MCF 10A (cell line): Measurements from ENCODE around the gene SH3BGRL. TPM values are rescaled to one million over a fixed set of nuclear protein-coding genes. Genes with fewer than 3 reads are reported as not detected.

ENCODE experiments used
- BruUV-seq: library from RNA; stranded (reverse); fragments of 400-500 nt; replicated peaks from 2 replicates; lab custom pipeline; 2021; lab: Mats Ljungman, UMichigan
- CTCF ChIA-PET: fragments of 300-600 bp; sonication (Branson Sonifier 250); formaldehyde crosslinking; extraction: SDS; loops from one replicate; lab custom pipeline; 2021; ENCODE audit warnings: antibody characterized with exemption, inconsistent platforms; lab: Yijun Ruan, JAX
- POLR2A ChIA-PET: fragments of 300-600, 350-650 bp; sonication (Branson Sonifier 250); formaldehyde crosslinking; extraction: SDS; loops from one replicate; lab custom pipeline; 2020; ENCODE audit warnings: antibody characterized with exemption, inconsistent platforms; lab: Yijun Ruan, JAX
- DNase-seq: peaks from one replicate; pipeline ENCODE4 v3.0.0-alpha.2; 2018; ENCODE audit not compliant: unreplicated experiment
- H3K27ac Mint-ChIP-seq: one replicate; pipeline ENCODE4 v1.8.0; 2022; ENCODE audit warnings: mild to moderate bottlenecking, low read depth, mixed read lengths; ENCODE audit not compliant: unreplicated experiment
- H3K27me3 Mint-ChIP-seq: one replicate; pipeline ENCODE4 v1.8.0; 2022; ENCODE audit warnings: mixed read lengths; ENCODE audit not compliant: insufficient read depth, unreplicated experiment
- H3K36me3 Mint-ChIP-seq: one replicate; pipeline ENCODE4 v1.8.0; 2022; ENCODE audit warnings: mild to moderate bottlenecking, moderate library complexity, mixed read lengths; ENCODE audit not compliant: insufficient read depth, unreplicated experiment
- H3K4me1 Mint-ChIP-seq: one replicate; pipeline ENCODE4 v1.8.0; 2022; ENCODE audit warnings: mixed read lengths; ENCODE audit not compliant: insufficient read depth, unreplicated experiment
- H3K4me3 Mint-ChIP-seq: one replicate; pipeline ENCODE4 v1.8.0; 2022; ENCODE audit warnings: mild to moderate bottlenecking, moderate library complexity, mixed read lengths; ENCODE audit not compliant: unreplicated experiment
- H3K9me3 Mint-ChIP-seq: one replicate; pipeline ENCODE4 v1.8.0; 2022; ENCODE audit warnings: mixed read lengths; ENCODE audit not compliant: unreplicated experiment
- intact Hi-C: fragments of 100-400 bp; cut with micrococcal nuclease; formaldehyde crosslinking; loops from 2 replicates; pipeline ENCODE4 v1.14.1; 2022
- total RNA-seq: library from RNA; stranded (reverse); gene quantifications from 2 replicates; pipeline ENCODE4 v1.2.3, GENCODE V29; 2022
- TF ChIP-seq, protein P1 (sequence below): fragments of 200-600 bp; IDR thresholded peaks from one replicate; pipeline ENCODE4 v1.8.0; 2022; ENCODE audit warnings: antibody characterized with exemption, mild to moderate bottlenecking; ENCODE audit not compliant: unreplicated experiment

SH3BGRL gene
- total RNA-seq, 1 experiment from 2014 or later, result 53.4 TPM

DNA sequence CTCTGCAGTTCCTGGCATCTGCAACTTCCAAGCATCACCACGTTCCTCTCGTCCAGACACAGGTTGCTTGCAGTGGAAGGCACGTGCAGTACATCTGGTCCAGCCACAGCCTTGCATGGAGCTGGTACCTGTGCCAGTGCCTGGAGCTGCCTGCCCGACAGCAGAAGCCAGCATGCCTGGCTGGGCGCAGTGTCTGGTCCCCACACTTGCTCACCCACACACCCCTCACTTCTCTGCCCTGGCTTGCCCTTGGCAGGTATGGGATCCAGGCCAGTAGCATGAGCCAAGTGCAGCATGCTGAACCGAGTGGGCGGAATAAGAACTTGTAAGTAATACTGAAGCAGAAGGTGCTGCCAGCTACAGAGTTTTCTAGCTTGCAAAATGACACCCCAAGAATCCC lies 39.9 kb downstream of the SH3BGRL start:
- Mint-ChIP-seq H3K36me3 (peaks cover under 1% of the 10 kb centered on the region), H3K9me3 (peaks cover 25% of the 10 kb centered on the region), H3K4me3 (no peak overlapping the region), H3K27me3 (no peaks in the 10 kb centered on the region), H3K4me1 (no peaks in the 10 kb centered on the region), H3K27ac (no peak overlapping the region)
- POLR2A ChIA-PET, result no interaction called here
- peak; percentile 17 for DNase-seq
- CTCF ChIA-PET, result no interaction called here
- no TSS peak for BruUV-seq
- TF ChIP-seq, protein P1, sequence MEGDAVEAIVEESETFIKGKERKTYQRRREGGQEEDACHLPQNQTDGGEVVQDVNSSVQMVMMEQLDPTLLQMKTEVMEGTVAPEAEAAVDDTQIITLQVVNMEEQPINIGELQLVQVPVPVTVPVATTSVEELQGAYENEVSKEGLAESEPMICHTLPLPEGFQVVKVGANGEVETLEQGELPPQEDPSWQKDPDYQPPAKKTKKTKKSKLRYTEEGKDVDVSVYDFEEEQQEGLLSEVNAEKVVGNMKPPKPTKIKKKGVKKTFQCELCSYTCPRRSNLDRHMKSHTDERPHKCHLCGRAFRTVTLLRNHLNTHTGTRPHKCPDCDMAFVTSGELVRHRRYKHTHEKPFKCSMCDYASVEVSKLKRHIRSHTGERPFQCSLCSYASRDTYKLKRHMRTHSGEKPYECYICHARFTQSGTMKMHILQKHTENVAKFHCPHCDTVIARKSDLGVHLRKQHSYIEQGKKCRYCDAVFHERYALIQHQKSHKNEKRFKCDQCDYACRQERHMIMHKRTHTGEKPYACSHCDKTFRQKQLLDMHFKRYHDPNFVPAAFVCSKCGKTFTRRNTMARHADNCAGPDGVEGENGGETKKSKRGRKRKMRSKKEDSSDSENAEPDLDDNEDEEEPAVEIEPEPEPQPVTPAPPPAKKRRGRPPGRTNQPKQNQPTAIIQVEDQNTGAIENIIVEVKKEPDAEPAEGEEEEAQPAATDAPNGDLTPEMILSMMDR, result no peak
- intact Hi-C loops, result no loop called here

GRCh38 chrX:81255876-81256275 lies 54.0 kb downstream of the SH3BGRL start:
- H3K36me3 Mint-ChIP-seq, result no peaks in the 10 kb centered on the region
- ChIA-PET POLR2A (interaction anchor here (0.6 kb wide), 1 partner anchor 13 kb away, joined by 3 read pairs; no protein-coding TSS in a partner anchor), CTCF (interaction anchor here (1.6 kb wide), 1 partner anchor 20 kb away, joined by 4 read pairs; no protein-coding TSS in a partner anchor)
- no peak overlapping the region for H3K4me3 Mint-ChIP-seq
- BruUV-seq, result no TSS peak
- no peaks in the 10 kb centered on the region for H3K4me1 Mint-ChIP-seq
- no peaks in the 10 kb centered on the region for H3K27me3 Mint-ChIP-seq
- H3K9me3 Mint-ChIP-seq, result no peaks in the 10 kb centered on the region
- TF ChIP-seq, protein P1, result no peak
- H3K27ac Mint-ChIP-seq, result no peak overlapping the region
- no peak for DNase-seq
- intact Hi-C loops, result no loop called here

DNA sequence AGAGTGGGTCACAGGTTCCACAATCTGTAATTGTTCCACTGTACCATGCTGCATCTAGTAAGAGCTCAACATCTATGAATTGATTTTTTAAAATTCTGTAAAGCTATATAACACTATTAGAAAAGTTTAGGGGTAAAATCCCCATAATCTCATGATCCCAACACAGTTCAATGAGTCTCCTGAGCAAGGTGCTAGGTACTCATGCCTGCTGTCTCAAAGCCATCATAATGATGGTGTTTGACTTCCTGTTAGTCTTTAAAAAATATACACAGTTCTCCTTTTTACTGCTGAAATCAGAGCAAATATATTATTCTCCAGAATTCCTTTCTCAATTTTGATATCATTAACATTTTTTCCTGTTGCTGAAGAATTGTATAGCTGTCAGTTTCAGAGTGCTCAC lies 55.9 kb downstream of the SH3BGRL start:
- no peaks in the 10 kb centered on the region for H3K36me3 Mint-ChIP-seq
- ChIA-PET CTCF (no interaction called here), POLR2A (no interaction called here)
- H3K4me3 Mint-ChIP-seq, result no peak overlapping the region
- BruUV-seq, result no TSS peak
- TF ChIP-seq, protein P1, result no peak
- no peak overlapping the region for H3K27ac Mint-ChIP-seq
- H3K9me3 Mint-ChIP-seq, result no peaks in the 10 kb centered on the region
- H3K4me1 Mint-ChIP-seq, result peaks cover 11% of the 10 kb centered on the region
- no peak for DNase-seq
- intact Hi-C loops, result no loop called here
- no peaks in the 10 kb centered on the region for H3K27me3 Mint-ChIP-seq

- no peaks in the 10 kb centered on the region for H3K36me3 Mint-ChIP-seq
- no peaks in the 10 kb centered on the region for H3K9me3 Mint-ChIP-seq
- BruUV-seq, result no TSS peak
- TF ChIP-seq, protein P1, result no peak
- H3K4me1 Mint-ChIP-seq, result peaks cover 16% of the 10 kb centered on the region
- H3K27ac Mint-ChIP-seq, result peak overlapping the region; percentile 86
- no peaks in the 10 kb centered on the region for H3K27me3 Mint-ChIP-seq
- ChIA-PET POLR2A (interaction anchor here (1.3 to 5.3 kb wide), 2 partner anchors 8 to 57 kb away, joined by 4 to 55 read pairs; partner anchors contain the start of genes HMGN5 and SH3BGRL), CTCF (no interaction called here)
- intact Hi-C loops, result no loop called here
- DNase-seq, result peak; percentile 4
- H3K4me3 Mint-ChIP-seq, result peak overlapping the region; percentile 49
Observed at GRCh38 chrX:81259020-81259713, 57.3 kb downstream of the SH3BGRL start.
